Activated naive CD4-positive, alpha-beta T cell (primary cell): ENCODE measurements around the gene SUMF2.
A peak's percentile ranks its signal among the peaks of the same experiment; 100 is the strongest.
"Not testable (repeated sequence)": the region's sequence is repeated elsewhere in the genome, so short reads cannot be mapped to it uniquely, and the experiment has no call there.

Source experiments
- DNase-seq, 4 experiments: peaks; one replicate each; lab custom pipeline; 2025; lab: John Stamatoyannopoulos, UW

SUMF2 gene

DNA sequence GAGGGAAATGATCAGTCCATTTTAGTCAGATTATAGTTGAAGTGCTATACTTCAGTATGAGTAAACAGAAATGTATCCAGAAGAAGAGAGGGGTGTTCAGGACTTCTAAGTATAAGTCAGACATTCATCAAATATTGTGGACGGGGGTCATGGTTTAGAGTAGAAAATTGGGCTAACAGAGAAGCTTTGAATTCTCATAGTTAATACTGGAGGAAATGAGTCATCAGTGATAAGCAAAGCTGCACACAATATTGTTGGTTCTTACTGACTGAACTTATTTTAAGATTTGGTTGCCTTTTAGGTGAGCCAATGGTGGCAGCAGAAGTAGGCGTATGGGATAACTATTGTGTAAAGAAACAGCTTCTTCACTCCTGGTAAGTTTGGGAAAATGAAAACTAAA lies 1.7 kb upstream of the SUMF2 start:
- DNase-seq: no peak

DNA sequence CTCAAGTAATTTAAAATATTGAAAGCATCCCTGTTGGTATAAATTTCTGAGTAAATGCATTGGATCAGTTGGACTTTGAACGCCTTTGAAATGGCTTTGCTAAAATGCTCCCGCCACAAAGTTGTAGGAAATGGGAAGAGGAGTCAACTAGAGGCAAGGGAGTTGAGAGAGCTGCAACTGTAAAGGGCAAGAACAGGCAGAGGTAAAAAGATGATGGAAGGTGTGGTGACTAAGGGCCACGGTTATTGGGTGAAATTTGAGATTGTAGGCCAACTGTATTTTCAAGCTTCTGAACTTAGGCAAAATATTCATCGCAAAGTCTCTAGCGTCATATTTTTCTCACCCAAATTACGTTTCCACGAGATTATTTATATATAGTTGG lies 595 bp upstream of the SUMF2 start:
- DNase-seq: no peak

DNA sequence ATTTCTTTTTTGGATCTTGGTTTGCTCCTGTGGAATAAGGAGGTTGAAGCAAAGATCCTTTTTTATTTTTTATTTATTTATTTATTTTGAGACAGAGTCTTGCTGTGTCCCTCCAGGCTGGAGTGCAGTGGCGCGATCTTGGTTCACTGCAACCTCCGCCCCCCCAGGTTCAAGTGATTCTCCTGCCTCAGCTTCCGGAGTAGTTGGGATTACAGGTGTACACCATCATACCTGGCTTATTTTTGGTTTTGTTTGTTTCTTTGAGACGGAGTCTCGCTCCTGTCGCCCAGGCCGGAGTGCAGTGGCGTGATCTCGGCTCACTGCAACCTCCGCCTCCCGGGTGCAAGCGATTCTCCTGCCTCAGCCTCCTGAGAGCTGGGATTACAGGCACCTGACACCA lies 2.3 kb downstream of the SUMF2 start:
- not testable (repeated sequence) for DNase-seq

DNA sequence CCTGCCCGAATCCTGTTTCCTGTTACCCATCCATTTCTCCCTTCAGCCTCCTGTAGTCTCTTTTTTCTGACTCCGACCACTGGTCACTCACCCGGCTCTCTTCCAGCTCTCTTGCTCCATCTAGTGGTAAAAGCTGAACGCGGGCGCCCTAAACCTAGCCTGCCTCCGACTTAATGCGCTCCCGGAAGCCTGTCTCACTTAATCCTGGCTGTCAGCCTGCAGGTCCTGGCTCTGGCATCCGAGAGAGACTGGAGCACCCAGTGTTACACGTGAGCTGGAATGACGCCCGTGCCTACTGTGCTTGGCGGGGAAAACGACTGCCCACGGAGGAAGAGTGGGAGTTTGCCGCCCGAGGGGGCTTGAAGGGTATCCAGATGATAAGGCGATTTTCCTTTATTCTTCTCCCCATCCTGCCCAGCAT lies 10.3 kb downstream of the SUMF2 start:
- DNase-seq: peak; percentile 19 to 40 (median 28)

DNA sequence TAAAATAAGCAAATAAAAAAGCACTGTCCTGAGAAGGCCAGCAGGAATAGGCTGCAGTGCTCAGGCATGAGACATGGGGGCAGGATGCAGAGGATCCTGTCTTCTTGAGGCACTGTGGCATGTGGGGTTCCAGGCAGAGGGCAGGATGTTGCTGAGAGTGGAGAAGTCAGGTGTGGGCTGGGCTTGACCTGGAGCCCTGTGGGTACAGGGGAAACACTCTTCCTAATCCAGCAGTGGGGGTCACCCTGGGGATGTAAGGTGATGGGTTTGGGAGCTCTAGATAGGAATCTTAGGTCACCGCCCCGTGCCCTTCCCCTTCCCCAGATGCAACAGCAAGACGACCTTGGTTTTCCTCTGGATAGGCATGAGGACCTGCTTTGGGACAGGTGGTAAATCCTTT lies 13.6 kb downstream of the SUMF2 start:
- no peak for DNase-seq

DNA sequence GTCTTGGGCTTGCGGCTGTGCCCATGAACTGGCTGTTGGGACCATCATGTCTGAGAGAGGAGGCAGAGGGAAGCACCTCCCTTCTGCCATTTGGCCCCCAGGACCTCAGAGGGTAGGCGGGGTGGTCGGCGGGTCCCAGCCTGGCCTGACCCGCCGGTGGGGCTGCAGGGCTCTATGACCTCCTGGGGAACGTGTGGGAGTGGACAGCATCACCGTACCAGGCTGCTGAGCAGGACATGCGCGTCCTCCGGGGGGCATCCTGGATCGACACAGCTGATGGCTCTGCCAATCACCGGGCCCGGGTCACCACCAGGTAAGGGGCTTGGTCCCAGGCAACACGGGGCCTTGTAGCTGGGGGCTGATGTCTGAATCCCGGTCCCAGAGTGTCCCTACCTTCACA lies 14.1 kb downstream of the SUMF2 start:
- DNase-seq: no peak

DNA sequence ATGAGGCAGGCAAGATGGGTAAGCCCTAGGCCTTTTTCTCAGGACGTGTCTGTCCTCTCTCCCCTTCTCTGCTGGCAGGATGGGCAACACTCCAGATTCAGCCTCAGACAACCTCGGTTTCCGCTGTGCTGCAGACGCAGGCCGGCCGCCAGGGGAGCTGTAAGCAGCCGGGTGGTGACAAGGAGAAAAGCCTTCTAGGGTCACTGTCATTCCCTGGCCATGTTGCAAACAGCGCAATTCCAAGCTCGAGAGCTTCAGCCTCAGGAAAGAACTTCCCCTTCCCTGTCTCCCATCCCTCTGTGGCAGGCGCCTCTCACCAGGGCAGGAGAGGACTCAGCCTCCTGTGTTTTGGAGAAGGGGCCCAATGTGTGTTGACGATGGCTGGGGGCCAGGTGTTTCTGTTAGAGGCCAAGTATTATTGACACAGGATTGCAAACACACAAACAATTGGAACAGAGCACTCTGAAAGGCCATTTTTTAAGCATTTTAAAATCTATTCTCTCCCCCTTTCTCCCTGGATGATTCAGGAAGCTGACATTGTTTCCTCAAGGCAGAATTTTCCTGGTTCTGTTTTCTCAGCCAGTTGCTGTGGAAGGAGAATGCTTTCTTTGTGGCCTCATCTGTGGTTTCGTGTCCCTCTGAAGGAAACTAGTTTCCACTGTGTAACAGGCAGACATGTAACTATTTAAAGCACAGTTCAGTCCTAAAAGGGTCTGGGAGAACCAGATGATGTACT lies 15.5 kb downstream of the SUMF2 start:
- no peak for DNase-seq

DNA sequence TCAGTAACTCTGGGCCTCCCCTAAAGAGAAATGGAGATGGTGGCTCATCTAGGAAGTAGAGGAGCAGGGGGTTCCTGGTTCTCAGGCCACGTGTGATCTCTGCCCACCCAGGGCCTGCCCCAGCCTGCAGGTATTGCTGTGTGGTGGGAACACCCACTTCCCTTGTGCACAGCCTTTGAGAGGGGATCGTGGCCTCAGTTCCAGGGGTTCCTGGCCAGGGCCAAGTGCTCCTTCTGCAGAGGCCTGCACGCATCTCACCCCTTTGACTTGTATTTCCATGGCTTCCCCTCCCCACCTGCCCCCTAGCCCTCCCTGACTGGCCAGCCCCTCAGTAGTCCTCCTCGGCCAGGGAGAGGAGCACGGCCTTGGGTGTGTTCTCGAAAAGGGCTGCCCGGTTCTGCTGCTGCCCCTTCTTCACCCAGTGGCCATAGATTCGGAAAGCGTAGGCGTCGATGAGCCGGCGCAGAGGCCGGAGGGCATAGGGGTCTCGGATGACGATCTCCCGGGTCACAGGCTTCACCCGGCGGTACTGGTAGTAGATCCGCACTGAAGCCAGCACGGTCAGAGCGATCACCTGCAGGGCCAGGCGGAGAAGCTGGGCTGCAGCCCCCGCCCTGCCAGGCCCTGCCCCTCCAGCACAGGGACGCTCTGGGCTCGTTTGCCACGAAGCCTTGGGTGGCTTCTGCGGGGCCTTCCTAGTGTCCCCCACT lies 16.8 kb downstream of the SUMF2 start:
- not testable (repeated sequence) for DNase-seq

DNA sequence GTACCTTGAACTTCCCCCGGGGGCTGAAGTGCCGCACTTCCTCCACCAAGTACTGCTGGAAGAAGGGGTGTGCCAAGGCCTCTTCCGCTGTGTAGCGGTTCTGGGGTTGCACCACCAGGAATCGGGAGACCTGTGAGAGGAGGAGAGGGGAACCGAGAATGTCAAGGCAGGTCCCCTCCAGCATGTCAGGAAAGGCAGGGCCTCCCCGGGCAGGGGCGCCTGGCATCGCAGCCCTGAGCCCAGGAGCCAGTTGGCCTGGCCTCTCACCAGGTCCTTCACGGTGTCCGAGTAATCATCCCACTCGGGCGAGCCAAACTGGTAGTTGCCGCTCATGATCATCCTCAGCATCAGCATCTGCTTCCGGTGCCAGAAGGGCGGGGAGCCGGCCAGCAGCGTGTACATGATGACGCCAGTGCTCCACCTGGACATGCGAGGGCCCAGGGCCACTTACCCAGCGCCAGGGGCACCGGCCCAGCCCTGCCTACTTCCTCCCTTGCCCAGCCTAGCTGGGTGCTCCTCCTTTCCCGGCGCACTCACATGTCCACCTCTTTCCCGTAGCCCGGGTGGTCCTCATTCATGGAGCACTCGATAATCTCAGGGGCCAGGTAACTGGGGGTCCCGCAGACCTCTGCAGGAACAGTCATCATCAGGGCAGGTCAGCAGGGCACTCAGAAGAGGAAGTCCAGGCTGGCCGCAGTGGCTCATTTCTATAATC lies 17.7 kb downstream of the SUMF2 start:
- DNase-seq: no peak

DNA sequence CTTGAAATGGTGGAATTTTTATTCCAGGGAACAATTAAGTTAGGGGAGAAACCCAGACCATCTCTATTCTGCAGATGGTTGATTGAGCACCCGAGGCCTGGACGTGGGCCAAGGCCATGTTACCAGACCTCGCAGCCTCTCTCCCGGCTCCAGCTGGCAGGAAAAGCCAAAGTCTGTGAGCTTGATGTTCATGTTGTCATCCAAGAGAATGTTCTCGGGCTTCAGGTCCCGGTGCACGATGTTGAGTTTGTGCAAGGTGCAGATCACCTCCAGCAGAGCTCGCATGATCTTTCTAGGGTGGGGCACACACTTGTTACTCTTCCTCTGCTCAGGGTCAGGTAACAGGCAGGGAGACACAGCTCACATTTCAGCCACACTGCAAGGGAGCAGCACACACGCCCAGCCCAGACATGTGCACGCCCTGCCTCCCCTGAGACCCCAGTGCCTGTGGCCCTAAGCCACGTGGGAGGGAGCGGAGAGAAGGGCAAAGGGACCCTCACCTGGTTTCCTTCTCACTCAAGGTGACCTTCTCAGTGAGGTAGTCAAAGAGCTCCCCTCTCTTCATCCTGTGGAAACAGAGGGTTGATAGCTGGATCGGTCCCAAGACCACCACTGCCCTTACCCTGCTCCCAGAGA lies 19.2 kb downstream of the SUMF2 start:
- DNase-seq: no peak

DNA sequence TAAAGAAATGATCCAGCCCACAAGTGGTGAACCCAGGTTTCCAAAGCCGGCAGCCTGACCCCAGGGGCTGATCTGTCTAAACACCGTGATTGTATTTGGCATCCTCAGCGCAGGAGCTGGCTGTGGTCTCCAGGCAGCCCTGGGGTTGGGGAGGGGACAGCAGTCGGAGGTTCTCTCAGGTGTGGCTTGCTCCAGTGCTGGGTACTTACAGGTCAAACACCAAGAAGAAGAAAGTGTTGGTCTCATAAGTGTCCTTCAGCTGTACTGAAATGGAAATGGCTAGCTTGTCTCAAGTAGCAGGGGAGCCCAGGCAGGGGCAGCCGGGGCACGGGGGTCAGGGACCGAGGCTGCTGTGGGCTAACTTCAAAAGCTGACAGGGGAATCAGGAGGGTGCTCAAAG lies 22.7 kb downstream of the SUMF2 start:
- DNase-seq: no peak

DNA sequence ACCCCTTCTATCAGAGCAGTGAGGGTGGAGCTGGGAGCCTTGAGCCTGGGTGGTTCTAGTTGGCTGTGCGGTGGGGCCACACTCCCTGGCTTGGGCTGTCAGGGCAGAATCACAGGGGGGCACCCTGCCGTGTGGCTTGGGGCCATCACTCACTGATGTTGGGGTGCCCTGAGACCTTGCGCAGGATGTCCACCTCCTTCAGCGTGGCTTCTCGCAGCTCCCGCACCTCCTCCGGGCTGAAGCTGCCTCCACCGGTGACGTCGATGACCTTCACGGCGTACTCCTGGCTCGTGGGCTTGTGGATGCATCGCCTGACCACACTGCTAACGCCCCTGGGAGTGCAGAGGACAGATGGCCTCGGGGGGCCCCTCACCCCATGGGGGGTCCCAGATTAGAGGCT lies 23.4 kb downstream of the SUMF2 start:
- no peak for DNase-seq

DNA sequence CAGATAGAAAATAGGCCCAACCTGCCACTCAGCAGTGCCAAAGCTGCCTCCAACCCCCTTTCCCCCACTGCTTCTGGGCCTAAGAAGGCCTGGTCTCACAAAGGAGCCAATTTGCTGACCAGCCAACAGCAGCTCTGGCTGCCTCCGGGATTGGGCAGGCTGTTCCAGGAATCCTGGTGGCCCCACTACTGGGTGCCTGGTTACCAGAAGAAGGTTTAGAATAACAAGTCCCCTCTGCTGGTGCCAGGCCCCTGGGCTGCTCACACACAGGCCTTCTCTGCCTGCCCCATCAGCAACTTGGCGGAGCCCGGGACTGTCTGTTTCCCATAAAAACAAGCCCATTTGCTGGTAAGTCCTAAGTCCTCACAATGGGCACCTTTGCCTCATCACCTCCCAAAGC lies 27.5 kb downstream of the SUMF2 start:
- DNase-seq: no peak

DNA sequence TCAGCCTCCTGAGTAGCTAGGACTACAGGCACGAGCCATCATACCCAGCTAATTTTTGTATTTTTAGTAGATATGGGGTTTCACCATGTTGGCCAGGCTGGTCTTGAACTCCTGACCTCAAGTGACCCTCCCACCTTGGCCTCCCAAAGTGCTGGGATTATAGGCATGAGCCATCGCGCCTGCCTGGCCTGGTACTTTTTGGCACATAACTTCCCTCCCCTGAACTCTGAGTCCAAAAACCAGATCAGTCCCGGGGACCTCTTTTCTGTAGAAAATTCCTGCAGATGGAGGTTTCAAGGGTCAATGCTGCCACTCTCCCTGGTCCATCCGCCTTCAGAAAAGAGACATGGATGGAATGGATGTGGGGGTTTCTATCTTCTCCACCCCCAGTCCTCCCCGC lies 28.3 kb downstream of the SUMF2 start:
- DNase-seq: not testable (repeated sequence)

DNA sequence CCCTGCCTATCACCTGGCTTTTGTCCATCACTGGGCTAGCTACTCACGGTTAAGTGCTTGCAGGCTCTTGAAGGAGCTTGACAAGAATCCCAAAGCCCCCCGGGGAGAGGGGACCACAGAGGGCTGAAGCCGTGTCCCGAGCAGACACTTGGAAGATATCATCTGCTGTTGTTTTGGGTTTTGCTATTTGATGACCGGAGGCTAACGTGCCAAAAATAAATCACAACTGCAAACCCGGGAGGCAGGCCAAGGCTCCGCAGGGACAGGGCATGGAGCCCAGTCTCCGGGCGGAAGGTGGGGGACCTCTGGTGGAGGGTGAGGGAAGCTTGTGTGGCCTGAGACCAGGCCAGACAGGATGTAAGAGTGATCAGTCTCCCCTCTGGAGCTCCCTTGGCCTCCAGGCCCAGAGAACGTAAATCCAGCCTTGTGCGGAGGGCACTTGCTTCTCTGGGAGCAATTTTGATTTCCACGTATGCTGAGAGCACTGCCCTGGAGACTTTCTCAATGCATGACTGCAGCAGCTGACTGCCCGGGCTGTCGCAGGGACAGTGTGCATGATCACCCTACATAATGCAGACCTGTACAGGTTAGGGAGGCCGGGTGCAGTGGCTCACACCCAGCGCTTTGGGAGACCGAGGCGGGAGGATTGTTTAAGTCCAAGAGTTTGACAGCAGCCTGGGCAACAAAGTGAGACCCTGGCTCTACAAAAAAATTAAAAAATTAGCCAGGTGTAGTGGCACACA lies 28.9 kb downstream of the SUMF2 start, which contains the start of gene PHKG1:
TSS of gene PHKG1 (minus strand) at position 164 of the 743 bp plus-strand sequence. CDS start 4,011 bp downstream, outside the sequence.
- DNase-seq: no peak

DNA sequence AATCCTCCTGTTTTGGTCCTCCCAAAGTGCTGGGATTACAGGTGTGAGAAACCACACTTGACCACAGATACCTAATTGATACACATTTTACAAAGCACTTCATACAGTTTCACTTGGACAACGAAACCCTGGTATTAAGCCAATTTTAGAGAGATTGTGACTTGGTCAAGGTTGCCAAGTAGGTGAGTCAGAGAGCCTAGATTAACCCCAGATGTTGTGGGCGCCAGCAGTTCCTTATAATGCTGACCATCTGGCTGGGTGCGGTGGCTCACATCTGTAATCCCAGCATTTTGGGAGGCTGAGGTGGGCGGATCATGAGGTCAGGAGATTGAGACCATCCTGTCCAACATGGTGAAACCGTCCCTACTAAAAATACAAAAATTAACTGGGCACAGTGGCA lies 33.6 kb downstream of the SUMF2 start:
- DNase-seq: no peak

DNA sequence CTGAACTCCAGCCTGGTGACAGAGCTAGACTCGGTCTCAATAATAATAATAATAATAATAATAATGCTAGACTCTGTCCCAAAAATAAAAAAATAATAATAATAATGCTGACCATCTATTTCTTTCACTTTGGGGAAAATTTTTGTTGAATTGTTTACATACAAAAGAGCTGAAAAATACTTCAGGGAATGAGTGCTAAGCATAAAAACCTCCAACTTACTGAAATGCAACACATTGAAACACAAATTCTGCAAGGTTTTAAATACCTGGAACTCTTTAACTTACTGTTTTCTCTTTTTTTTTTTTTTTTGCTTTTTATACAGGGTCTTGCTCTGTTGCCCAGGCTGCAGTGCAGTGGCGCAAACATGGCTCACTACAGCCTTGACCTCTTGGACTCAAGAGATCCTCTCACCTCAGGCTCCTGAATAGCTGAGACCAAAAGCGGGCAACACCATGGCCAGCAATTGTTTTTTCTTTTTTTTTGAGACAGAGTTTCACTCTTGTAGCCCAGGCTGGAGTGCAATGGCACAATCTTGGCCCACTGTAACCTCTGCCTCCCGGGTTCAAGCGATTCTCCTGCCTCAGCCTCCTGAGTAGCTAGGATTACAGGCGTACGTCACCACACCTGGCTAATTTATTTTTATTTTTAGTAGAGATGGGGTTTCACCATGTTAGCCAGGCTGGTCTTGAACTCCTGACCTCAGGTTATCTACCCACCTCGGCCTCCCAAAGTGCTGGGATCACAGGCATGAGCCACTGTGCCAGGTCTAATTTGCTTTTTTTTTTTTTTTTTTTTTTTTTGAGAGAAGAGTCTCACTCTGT lies 34.3 kb downstream of the SUMF2 start:
- DNase-seq: not testable (repeated sequence)

DNA sequence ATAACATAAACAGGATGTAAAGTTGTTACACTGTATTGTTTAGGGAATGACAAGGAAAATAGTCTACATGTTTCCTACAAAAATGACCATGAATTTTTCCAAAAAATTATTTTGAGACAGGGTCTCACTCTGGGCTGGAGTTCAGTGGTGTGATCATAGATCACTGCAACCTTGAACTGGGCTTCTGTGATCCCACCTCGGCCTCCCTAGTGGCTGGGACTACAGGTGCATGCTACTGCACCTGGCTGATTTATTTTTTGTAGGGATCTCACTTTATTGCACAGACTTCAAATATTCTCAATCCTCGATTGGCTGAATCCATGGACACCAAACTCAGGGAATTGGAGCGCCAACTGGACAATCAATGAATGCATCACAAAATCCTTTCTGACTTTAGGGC lies 35.6 kb downstream of the SUMF2 start:
- no peak for DNase-seq

DNA sequence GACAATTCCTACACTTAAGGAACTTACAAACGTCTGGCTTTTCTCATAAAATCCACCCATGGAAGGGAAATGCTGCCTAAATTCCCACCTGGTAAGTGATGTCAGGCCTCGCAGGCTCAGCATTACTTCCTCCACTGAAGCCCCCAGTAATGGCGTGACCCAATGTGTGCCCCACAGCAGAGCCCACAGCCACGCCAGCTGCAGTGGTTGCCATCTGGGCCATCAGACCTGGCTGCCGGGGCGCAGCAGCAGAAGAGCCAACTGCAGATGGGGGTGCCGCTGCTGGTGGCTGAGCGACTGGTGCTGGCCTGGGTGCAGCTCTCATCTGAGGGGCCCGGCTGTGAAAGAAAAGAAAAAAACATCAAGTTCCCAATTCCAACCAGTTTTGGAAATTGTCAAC lies 40.1 kb downstream of the SUMF2 start:
- not testable (repeated sequence) for DNase-seq

DNA sequence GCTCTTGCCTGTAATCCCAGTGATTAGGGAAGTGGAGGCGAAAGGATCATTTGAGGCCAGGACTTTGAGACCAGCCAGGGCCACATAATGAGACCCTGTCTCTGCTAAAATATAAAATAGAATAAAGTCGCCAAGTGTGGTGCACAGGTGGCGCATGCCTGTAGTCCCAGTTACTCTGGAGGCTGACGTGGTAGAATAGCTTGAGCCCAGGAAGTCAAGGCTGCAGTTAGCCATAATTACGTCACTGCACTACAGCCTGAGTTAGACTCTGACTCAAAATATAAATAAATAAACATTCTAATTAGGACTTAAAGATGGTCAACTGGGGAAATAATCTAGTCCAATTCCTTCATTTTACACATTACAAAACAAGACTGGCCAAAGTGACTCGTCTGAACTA lies 41.4 kb downstream of the SUMF2 start:
- DNase-seq: no peak
